ENCODE data around the gene TMEM132E. TPM values are rescaled to one million over a fixed set of nuclear protein-coding genes. Genes with fewer than 3 reads are reported as not detected.
A peak's percentile ranks its signal among the peaks of the same experiment; 100 is the strongest.

TMEM132E gene
- total RNA-seq, 1 experiment from 2014 or later, result 0.42 TPM

DNA sequence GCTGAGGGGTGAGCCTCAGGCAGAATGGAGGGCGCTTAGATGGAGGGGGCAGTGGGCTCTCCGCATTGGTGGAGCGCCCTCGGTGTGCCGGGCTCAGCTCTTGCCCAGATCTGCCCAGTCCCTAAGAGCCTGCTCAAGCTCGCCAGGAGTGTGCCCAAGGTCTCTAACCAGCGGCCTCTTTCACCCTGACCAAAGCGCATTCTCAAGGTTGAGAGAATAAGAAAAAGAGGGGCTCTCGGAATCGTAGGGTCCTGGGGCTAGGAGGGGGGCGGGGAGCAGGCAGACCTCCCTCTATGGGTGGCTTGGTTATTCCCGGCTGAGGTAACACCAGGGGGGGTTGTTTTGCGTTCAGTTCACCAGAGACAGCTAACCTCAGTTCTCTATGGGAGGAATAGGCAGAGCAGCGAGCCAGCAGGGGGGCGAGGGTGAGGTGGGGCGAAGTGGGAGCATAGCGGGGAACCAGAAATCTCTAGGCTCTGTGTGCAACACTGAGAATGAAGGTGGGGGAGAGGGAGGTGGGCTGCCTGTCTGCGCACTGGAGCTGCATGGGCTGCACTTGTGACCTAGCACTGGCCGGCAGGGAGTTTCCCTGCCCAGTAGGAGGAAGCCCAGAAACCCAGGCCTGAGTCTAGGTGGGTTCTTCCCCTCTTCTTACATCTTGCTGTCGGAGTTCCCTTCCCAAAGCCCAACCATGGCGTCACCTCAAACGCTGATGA is 3.0 kb downstream of the TMEM132E start:
- H3K9me3 ChIP-seq (ENCODE audit: control insufficient read depth, low read depth, low read length), result no peaks in the 10 kb centered on the region
- no peaks in the 10 kb centered on the region for H3K79me1 ChIP-seq (ENCODE audit: insufficient read depth, low read depth, low read length, poor library complexity, severe bottlenecking)
- WGBS (ENCODE audit: extremely low coverage, insufficient read length, low lambda C conversion rate), result no CpG with 5 or more reads among the region's 22 CpGs
- H3K79me2 ChIP-seq (ENCODE audit: insufficient read depth, low read length), result no peaks in the 10 kb centered on the region
- H3K4me1 ChIP-seq (ENCODE audit: insufficient read depth, low read length), result peaks cover 5% of the 10 kb centered on the region; the same call in 1 of the 2 replicates
- no peak overlapping the region for H4K5ac ChIP-seq (ENCODE audit: insufficient read length, low read depth, low read length)
- H3K18ac ChIP-seq (ENCODE audit: insufficient read length, low read depth, low read length), result no peak overlapping the region
- H4K91ac ChIP-seq (ENCODE audit: insufficient read length, low read depth, low read length), result no peak overlapping the region
- no peak overlapping the region for H3K14ac ChIP-seq (ENCODE audit: insufficient read depth, low read length)
- no peak overlapping the region for H3K56ac ChIP-seq (ENCODE audit: insufficient read length, low read depth, low read length)
- no peak overlapping the region for H4K8ac ChIP-seq (replicated peaks; ENCODE audit: insufficient read length, low read depth, low read length)
- H3K9me3 Mint-ChIP-seq, result no peaks in the 10 kb centered on the region; a peak in 1 of 5 replicates
- DNase-seq, result peak; percentile 60
- H3K36me3 Mint-ChIP-seq (ENCODE audit: insufficient read depth in 1 of 3, low read depth in 3 of 3), result no peaks in the 10 kb centered on the region; a peak in 2 of 7 replicates
- no peak overlapping the region for H2BK12ac ChIP-seq (ENCODE audit: insufficient read length, low read depth, low read length)
- H3K27ac ChIP-seq (ENCODE audit: insufficient read length, low read depth, low read length), result no peak overlapping the region
- H2BK20ac ChIP-seq (ENCODE audit: low read depth, low read length, poor library complexity, severe bottlenecking), result no peak overlapping the region
- H2AK5ac ChIP-seq (ENCODE audit: insufficient read length, low read length), result no peak overlapping the region
- no peak overlapping the region for H3K4ac ChIP-seq (ENCODE audit: low read depth, low read length)
- H3K4me3 Mint-ChIP-seq, result peak overlapping the region in 1 of 2 experiments; percentile 81; a peak in 4 of 5 replicates
- H2BK15ac ChIP-seq (ENCODE audit: low read depth, low read length), result no peak overlapping the region
- TF ChIP-seq, protein P1, sequence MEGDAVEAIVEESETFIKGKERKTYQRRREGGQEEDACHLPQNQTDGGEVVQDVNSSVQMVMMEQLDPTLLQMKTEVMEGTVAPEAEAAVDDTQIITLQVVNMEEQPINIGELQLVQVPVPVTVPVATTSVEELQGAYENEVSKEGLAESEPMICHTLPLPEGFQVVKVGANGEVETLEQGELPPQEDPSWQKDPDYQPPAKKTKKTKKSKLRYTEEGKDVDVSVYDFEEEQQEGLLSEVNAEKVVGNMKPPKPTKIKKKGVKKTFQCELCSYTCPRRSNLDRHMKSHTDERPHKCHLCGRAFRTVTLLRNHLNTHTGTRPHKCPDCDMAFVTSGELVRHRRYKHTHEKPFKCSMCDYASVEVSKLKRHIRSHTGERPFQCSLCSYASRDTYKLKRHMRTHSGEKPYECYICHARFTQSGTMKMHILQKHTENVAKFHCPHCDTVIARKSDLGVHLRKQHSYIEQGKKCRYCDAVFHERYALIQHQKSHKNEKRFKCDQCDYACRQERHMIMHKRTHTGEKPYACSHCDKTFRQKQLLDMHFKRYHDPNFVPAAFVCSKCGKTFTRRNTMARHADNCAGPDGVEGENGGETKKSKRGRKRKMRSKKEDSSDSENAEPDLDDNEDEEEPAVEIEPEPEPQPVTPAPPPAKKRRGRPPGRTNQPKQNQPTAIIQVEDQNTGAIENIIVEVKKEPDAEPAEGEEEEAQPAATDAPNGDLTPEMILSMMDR (conservative IDR thresholded peaks at IDR 0.05), result no peak
- no peaks in the 10 kb centered on the region for H4K20me1 ChIP-seq (ENCODE audit: control insufficient read depth, insufficient read depth, insufficient read length)
- H3K27me3 ChIP-seq (ENCODE audit: insufficient read depth, low read length), result peaks cover 84% of the 10 kb centered on the region
- H3K9ac ChIP-seq (ENCODE audit: extremely low read depth, insufficient read length, low read length), result no peak overlapping the region
- H3K23me2 ChIP-seq (ENCODE audit: insufficient read length, low read depth, low read length, poor library complexity, severe bottlenecking), result peaks cover 19% of the 10 kb centered on the region
- H3K23ac ChIP-seq (ENCODE audit: insufficient read length, low read depth, low read length), result no peak overlapping the region
- no peak overlapping the region for H2AFZ ChIP-seq (ENCODE audit: low read length)
- no peak overlapping the region for H3K27ac Mint-ChIP-seq
- H3T11ph ChIP-seq (ENCODE audit: low read length), result no peak overlapping the region
- H3K4me2 ChIP-seq (ENCODE audit: insufficient read depth, insufficient read length, low read length), result peak overlapping the region; percentile 49
- H2BK120ac ChIP-seq (ENCODE audit: low read depth, low read length, poor library complexity, severe bottlenecking), result no peak overlapping the region
- H3K4me1 Mint-ChIP-seq, result peaks cover 24 to 38% of the 10 kb centered on the region in 2 experiments
- no peak overlapping the region for H2BK5ac ChIP-seq (ENCODE audit: insufficient read length, low read length)
- no peaks in the 10 kb centered on the region; the same call in none of the 2 replicates for H3K27me3 Mint-ChIP-seq (ENCODE audit: low read depth)
